GM12801 (cell line): Measurements from ENCODE around the gene TTLL9.

Experiments used
- CTCF ChIP-seq: IDR thresholded peaks from one replicate; pipeline ENCODE4 v1.5.1; 2011; ENCODE audit warnings: control low read depth; ENCODE audit not compliant: insufficient read length; ENCODE audit errors: extremely low read depth

The TTLL9 gene

GRCh38 chr20:31922588-31922987 is 52.2 kb downstream of the TTLL9 start:
- no peak for TF ChIP-seq CTCF

- no peak for TF ChIP-seq CTCF
Observed at GRCh38 chr20:31923388-31924331, 53.2 kb downstream of the TTLL9 start.

DNA sequence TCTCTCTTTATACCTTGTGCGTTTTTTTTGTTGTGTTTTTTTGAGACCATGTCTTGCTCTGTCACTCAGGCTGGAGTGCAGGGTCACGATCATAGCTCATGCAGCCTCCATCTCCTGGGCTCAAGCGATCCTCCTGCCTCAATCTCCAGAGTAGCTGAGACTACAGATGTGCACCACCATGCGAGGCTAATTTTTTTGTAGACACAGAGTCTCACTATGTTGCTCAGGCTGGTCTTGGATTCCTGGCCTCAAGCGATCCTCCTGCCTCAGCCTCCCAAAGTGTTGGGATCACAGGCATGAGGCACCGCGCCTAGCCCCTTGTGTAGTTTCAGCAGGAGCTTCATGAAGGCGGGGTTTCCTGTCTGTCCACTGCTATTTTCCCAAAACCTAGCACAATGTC is 54.1 kb downstream of the TTLL9 start:
- TF ChIP-seq CTCF: no peak

- TF ChIP-seq CTCF: no peak
Observed at GRCh38 chr20:31925631-31926030, 55.2 kb downstream of the TTLL9 start.

- TF ChIP-seq CTCF: no peak
Observed at GRCh38 chr20:31926493-31926892, 56.1 kb downstream of the TTLL9 start.

DNA sequence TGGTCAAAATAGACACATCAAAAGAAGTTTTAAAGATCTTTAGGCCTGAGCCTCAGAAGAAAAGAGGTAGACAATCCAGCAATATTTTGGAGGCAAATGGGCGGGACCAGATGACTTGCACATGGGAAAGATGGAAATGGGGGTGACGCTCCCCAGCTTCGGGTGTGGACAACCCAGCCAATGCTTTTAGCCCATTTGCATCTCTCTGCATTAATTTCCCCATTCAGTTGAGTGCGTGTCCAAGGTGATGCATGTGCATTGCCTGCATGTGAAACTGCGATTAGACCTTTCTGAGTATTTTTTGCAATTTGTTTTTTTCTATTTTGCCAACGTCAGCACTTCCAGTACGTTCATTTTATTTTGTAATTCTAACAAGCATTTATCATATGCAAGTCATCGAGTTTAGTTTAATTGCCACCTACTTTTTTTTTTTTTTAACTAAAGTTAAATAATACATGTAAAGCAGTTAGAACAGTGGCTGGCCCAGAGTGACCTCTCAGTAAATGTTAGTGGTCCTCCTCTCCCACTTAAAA is 57.3 kb downstream of the TTLL9 start:
- TF ChIP-seq CTCF: no peak

GRCh38 chr20:31930779-31931178 is 60.3 kb downstream of the TTLL9 start:
- TF ChIP-seq CTCF: no peak
